HG03108 (cell line): ENCODE data around the gene KDM4B.

Experiments used
- ATAC-seq: cut with Tn5 transposase; IDR thresholded peaks from one replicate; pipeline ENCODE4 v1.9.1; 2021; ENCODE audit warnings: moderate library complexity; ENCODE audit not compliant: unreplicated experiment

Gene KDM4B

DNA sequence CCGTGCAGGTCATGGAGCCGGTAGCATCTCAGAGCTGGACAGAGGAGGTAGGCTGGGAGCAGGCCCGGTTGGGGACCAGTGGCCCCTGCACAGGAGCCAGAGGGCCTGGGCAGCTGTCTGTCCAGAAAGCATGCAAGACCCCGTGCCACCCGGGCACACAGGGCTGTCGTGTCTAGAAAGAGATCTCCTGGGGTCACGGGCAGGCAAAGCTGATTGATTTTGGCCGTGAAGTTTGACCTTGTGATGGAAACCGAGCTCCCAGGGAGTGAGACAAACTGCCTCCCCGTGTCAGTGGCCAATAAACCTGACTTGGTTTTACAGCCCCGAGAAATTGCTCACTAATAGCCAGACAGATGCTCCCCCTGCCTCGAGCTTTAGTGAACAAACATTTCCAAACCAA is 98.8 kb downstream of the KDM4B start:
- no peak for ATAC-seq

DNA sequence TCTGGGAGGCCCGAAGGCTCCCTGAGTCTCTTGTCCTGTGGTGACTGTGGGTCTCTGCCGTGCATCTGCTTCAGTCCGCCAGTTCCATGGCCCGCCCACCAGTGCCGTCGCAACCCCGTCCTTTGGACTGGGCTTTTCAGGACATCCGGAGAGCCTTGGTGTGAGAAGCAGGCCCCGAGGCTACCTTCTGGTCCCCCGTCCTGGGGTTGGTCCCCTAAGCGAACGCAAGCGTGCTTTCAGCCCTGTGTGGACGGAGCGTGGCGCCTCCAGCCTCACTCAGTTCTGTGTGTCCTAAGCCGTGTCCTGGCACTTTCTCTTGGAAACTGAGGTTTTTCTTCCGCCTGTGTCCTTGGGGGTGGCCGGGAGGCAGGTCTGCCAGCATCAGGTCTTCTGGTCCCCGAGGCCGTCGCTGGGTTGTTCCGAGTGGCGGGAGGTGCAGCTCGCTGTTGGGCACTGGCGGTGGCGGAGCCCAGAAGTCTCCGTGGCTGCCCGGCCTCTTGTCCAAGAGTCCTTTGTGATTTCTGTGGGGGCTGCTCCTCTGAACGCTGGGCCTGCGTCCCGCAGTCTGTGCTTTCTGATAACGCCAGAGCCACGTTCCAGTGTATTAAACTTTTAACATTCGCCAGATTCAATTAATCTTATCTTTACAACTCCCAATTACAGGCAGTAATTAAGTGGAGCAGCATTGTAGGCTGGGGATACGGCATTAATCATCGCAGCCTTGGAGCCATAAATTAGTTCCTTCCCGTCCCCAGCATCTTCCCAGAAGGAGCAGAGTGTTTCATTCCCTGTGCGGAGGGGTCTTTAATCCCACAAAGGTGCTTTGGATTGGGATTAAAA is 99.5 kb downstream of the KDM4B start:
- no peak for ATAC-seq

DNA sequence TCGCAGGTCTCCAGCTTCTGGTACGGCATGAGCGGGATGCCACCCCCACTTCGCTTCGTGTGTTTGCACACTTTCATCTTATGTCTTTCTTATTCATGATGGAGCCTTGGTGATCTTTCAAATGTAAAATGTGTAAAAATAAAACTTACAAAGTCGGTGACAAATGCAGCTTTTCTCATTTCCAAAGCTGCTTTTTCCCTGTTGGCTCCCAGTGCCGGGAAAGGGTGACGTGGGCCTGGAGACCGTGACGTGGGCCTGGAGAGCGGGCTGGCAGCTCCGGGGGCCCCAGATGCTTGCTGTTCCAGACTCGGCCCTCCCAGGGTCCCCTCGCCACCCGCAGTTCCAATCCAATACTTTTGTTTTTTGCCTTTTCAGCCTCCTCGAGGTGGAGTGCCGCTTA is 101.4 kb downstream of the KDM4B start:
- ATAC-seq: no peak

DNA sequence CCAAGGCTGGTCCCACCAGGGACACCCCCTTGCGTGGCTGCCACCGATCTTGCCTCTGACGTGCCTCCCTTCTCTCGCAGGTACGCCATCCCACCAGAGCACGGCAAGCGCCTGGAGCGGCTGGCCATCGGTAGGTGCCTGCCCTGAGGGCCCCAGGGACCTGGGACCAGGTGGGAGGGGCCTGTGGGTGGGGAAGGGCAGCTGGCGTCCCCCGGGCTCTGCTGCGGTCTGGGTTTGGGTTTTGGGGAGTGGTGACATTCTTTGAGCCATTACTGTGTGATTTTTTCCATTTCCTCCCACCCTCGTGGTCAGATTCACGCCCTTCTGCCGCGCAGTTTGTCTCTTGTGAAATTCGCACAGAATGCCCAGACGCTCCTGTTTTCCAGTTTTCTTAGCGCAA is 102.0 kb downstream of the KDM4B start:
- ATAC-seq: no peak

DNA sequence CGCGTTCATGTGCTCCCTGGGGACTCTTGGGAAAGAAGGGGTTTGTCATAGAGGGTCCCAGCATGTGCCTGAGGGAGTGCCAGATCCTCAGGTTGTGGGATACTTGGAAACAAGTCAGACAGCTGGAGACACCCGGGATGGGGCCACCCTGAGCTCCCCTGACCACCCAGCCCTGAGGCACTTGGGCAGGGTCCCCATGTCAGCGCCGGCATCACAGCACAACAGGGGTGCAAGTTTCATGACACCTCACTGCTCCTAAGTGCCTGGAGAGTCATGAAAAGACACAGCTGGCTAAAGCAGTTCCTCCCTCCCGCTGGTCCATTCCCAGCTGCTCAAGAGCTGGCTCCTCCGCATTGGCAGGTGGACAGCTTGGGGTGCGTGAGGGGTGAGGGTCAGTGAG is 102.7 kb downstream of the KDM4B start:
- ATAC-seq: no peak

DNA sequence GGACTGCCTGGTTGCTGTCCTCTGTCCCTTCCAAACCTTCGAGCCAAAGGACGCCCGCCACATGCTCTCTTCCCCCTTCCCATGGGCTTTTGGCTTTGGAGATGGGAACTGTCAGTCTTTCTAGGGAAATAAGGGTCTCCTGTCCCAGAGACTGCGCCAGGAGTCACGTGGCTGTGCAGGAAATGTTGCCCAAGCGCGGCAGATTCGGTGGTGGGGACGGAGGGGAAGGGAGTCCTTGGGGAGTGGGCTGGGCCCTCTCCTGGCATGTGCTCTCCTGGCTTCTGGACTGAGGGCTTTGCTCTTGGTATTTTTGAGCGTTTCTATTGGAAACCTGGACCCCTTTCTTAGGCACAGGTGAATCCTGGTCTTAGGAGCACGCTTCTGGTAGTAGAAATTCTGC is 103.2 kb downstream of the KDM4B start:
- ATAC-seq: no peak

DNA sequence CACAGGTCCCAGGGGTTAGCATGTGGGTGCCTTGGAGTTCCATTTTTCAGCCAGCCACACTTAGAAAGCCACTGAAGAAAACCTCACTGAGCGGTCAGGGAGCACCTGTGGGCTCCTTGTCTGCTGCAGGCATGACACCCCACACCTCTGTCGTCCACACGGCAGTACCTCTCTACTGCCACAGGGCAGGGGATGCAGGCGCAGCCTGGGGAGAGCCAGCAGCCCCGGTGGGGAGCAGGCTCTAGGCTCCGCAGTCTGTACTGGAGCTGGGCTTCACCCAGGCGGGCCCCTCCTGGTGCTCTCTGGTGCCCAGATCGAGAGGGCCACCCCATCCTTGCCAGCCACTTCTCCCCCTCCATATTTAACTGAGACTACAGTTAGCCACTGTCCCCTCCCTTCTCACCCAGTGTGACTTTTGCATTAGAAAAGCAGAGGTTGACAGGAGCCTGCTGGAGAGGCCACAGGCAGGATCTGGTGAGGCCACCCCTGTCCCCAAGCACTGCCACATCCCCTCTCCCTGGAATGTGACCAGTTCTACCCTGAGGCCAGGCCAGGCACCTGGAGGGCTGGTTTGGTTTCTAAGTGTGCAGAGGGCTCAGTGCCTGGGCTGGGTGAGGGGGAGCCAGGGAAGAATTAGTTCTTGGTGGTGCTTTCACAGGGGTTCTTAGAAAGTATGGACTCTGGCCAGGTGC is 104.4 kb downstream of the KDM4B start:
- ATAC-seq: no peak

DNA sequence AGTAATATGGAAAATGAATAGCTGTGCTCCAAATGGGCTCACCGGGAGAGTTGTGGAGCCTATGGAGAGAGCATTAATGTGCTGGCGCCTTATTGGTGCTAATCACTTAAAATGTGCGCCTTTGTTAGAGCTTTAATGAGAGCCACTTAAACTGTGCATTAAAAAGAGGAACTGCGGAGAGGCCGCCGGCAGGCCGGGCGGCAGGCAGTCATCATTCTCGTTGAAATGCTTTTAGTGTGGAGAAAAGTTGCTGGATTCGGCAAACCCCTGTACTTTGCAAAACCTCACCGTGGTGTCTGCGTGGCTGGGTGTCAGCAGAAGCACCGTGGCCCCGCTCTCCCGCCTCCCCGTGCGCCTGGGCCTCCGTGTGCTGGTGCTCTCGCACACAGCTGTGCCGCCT is 105.5 kb downstream of the KDM4B start:
- ATAC-seq: no peak

DNA sequence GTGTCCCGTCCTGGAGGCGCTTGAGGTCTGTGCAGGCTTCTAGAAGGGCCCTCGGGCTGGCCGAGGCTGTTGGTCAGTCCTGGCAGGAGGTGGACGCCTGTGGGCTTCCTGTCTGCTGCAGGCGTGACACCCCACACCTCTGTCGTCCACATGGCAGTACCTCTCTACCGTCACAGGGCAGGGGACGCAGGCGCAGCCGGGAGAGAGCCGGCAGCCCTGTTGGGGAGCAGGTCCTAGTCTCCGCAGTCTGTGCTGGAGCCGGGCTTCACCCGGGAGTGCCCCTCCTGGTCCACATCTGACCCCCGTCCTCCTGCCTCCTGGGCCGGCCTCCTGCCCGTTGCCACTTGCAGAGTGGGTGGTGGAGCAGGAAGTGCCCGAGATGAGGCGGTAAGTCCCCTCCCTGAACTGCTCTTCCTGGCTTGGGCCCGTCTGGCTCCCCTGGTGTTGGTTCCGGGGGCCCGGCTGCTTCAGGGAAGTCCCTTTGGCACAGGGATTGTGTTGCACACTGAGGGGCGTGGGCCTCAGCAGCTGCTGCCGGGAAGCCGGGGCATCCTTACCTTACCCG is 106.0 kb downstream of the KDM4B start:
- no peak for ATAC-seq

DNA sequence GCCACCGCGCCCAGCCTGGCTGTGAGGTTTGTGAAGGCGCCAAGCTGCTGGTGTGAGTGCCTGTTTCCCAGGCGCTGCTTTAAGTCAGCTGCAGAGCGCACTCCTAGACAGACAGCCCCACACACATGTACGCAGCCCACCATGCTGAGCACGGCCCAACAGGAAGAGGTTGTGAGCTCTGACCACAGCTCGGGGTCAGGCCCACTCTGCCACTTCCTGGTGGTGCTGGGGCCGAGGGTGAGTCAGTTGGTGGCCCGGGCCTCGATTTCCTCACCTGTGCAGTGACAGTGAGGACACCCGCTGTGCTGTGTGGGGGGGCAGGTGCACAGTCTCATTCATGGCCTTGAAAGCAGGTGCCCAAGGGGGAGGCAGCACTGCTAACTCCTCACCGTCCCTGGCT is 106.7 kb downstream of the KDM4B start:
- ATAC-seq: no peak

DNA sequence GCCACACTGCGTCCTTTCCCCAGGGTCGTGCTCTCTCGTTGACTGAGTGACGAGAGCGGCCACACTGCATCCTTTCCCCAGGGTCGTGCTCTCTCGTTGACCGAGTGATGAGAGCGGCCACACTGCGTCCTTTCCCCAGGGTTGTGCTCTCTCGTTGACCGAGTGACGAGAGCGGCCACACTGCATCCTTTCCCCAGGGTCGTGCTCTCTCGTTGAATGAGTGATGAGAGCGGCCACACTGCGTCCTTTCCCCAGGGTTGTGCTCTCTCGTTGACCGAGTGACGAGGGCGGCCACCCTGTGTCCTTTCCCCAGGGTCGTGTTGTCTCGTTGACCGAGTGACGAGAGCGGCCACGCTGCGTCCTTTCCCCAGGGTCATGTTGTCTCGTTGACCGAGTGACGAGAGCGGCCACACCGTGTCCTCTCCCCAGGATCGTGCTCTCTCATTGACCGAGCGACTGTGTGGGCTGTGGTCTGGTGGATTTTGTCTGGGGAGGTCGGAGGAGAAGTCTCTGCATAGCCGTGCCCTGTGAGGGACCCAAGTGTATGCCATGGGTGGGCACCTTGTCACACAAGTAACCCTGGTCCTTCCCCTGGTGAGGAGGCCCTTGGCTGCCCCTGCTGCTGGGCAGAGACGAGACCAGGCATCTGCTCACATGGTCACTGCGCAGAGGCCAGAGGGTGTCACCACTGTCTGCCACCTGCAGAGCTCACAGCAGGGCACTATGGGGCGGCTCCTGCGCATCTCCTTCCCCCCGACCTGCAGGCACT is 107.7 kb downstream of the KDM4B start:
- ATAC-seq: no peak

DNA sequence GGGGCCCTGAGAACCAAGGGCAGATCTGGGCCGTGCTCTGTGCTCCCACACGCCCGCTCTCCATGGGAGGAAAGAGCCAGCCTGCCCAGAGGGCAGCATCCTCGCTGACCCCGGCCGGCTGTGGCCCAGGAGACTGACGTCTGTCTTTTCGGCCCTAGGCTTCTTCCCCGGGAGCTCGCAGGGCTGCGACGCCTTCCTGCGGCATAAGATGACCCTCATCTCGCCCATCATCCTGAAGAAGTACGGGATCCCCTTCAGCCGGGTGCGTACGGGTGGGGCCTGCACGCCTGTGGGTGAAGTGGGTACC is 108.2 kb downstream of the KDM4B start:
- no peak for ATAC-seq

DNA sequence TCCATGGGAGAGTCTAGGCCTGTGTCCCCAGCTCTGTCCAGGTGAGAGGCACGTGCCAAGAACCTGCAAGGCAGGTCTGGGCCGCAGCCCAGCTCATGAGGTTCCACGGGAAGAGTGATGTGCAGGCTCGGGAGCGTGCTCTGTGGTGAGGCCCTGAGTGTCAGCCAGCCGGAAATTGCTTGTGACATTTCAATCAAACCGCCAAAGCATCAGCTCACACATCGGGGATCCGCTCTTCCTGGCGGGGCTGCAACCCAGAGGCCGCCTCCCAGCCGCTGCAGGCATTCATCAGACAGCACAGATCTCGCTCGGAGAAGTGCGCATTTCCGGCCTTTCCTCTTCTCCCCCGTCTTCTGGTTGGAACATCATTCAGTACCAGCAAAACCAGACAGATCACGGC is 109.3 kb downstream of the KDM4B start:
- ATAC-seq: no peak

DNA sequence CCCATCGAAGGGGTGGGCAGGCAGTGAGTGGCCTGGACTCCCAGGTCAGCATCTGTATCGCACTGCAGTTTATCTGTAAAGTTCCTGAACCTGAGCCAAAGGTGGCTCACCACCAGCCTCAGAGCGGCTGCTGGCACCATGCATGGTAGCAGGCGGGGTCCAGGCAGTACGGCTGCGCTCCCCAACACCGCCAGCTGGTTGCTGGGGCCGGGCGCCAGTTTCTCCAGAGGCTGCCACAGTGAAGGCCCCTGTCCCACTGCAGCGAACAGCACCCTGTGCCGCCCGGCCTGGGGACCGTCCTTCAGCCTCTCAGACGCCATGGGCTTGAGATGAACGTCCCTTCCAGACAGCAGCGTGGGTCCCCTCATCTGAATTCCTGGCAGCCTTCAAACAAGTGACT is 109.8 kb downstream of the KDM4B start:
- no peak for ATAC-seq

DNA sequence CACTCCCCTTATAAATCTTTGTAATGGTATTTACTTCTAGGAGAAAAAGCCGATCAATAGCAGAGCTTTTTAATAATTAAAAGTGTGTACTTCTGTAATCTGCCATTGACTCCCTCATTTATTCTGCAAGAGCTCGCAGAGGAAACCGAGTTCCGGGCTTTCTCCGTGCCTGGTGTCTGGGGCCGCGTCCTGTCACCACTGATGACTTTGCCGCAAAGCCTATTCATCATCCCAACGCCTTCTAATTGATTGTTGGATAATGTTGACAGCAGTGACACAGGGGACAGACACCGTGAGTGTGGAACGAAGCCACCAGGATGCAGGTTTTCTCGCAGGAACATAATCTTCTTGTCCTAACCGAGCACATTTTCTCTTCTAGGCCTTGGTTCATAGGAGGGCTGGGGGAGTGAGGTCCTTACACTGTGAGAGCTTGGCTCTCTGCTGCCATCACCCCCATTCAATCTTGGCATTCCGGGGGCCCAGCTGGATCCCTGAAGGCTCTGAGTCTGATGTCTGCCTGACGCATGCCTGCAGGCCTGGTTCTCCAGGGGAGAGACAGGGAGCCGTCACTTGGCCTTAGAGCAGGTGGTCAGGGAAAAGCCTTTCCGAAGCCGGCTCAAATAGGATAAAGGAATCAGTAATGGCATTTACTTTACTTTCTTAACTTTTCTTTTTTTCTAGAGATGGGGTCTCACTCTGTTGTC is 110.3 kb downstream of the KDM4B start:
- no peak for ATAC-seq

DNA sequence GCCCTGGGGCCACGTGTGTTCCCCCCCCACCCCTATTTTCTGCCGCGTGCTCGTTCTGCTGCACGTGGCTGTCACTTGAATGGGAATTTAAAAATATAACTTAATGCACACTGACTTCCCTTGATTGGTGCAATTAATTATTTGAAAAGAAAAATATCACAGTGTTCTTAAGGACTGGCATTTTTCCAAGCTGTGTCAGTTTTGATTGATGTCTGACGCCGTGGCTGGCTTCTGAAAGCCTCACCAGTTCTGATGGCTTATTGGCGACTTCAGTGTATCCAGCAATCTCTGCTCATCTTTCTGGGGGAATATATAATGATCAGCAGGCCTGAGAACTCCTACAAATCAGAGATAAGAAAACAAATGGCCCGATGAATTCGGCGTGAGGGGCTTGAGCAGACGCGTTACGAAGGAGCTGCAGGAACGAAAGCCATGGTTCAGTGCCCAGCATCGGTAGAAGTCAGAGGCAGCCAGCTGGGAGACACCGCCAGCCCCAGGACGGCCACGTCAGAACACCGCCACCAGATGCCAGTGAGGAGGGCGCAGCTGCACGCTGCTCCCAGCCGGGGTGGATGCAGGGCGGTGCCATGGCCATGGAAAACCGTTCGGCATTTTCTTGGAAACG is 111.2 kb downstream of the KDM4B start:
- ATAC-seq: no peak

DNA sequence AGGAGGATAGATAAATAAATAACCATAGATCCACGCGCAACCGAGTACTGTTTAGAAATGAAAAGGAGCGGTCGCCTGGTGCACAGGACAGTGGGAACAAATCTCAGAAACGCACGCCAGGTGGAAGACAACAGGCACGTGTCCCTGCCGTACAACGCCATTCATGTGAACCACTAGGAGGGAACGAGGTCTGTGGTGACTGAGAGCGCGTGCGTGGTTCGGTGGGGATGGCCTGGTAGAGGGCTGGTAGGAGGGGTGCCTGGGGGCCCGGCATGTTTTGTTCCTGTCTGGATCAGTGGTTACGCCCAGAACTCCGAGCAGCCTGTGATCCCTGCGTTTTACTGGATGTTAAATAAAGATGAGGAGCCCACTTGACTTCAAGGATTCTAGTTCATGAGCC is 111.9 kb downstream of the KDM4B start:
- ATAC-seq: no peak

DNA sequence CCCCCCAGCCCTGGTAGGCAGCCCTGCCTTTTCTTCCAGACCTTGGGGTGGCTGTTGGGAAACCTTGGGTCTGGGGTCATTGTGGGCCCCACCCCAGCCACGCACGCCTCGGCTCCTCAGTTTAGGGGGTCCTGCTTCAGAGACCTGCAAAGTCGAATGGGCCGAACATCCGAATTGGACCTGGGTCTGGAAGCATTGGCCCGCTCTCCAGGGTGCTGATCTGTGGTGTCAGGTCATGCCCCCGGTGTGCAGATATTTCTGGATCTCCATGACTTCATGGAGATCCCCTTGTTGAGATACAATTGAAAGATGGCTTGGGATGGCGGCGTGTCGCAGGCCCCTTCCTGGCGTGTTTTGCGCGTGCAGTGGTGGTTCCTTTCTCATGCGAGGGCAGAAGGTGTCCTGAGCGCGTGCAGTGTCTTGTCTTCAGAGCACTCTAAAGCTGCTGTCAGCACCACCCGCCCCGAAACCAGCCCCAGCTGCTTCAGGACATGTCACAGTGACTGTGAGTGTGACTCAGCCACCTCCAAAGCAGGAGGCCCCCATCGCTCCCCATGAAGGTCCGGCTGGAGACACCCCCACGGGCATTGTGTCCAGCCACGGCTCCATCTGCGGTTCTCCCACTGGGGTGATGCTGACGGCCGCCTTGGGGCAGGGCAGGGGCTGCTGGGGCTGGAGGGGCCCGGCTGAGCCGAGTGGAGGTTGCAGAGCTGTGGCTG is 112.7 kb downstream of the KDM4B start:
- ATAC-seq: no peak

DNA sequence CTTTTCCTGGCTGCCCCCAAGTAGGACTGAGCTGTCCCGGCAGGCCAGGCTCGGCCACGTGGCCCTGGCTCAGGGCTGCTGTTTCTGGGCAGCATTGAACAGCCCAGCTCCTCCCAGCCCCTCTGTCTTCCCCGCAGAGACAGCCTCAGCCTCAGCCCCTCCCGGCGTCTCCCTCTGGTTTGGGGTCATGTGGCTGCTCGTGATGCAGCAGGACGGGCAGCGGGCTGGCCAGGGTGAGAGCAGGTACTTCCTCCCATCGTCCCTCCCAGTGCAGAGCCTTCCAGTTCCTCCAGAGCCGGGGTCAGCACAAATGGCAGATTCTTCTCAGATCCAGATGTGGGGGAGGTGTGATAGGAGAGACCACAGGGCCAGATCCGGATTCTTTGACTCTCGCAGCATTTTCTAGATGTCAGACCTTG is 114.6 kb downstream of the KDM4B start:
- ATAC-seq: no peak

DNA sequence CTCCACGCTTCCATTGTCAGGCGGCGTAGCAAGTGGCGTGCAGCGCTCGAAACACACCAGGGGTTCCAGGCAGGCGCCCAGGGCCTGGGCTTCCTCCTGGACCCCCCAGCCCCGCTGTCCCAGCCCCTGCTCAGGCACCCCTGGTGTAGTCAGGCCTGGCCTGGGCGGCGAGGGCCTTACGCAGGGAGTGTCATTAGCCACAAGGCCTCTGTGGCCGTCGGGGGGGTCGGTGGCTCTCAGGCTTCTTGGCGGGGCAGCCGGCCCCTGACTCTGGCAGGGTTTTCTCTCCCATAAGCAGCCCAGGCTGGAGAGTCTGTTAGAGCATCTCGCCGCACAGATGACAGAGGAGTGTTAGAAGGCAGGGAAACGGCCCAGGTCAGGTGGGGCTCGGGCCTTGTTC is 116.7 kb downstream of the KDM4B start:
- no peak for ATAC-seq
